Stimulated activated CD8-positive, alpha-beta memory T cell treated with anti-CD3 and anti-CD28 coated beads, Interleukin-4, amount 100 ng/mL, for 4 hours (primary cell): Measurements from ENCODE around the gene STK24.

Experiments used
- DNase-seq, 2 donors: peaks; one replicate each; pipeline ENCODE4 v3.0.0-alpha.2; 2020; ENCODE audit warnings: low read depth in 2 of 2, low spot score in 1 of 2

STK24 gene

DNA sequence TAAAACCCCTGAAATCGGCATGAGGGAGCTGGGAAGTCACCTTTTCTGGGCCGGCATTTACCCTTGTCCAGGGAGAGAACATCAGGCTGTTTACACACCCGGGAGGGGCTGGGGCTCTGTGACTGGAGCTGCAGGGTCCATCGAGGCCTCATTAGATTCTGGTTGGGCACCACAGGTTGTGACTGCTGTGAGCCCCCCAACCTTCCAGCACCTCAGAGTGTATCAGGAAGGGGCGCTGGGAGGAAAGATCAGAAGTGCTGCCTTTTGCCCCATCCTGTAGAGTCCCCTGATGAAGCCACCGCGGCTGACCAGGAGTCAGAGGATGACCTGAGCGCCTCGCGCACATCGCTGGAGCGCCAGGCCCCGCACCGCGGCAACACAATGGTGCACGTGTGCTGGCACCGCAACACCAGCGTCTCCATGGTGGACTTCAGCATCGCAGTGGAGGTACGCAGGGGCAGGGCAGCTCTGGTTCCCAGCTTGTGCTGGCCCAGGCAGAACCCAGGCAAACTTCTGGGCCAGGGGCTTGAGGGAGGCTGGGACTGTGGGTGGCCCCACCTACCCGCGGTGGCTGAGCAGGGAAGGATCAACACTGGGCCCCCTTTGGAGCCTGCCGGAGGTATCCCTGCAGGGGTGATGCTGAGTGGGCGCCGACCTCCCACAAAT, 136.4 kb downstream of the STK24 start:
- DNase-seq: no peak

GRCh38 chr13:98439896-98440295, 137.0 kb downstream of the STK24 start:
- DNase-seq: no peak

GRCh38 chr13:98439126-98439828, 137.6 kb downstream of the STK24 start:
- no peak for DNase-seq

DNA sequence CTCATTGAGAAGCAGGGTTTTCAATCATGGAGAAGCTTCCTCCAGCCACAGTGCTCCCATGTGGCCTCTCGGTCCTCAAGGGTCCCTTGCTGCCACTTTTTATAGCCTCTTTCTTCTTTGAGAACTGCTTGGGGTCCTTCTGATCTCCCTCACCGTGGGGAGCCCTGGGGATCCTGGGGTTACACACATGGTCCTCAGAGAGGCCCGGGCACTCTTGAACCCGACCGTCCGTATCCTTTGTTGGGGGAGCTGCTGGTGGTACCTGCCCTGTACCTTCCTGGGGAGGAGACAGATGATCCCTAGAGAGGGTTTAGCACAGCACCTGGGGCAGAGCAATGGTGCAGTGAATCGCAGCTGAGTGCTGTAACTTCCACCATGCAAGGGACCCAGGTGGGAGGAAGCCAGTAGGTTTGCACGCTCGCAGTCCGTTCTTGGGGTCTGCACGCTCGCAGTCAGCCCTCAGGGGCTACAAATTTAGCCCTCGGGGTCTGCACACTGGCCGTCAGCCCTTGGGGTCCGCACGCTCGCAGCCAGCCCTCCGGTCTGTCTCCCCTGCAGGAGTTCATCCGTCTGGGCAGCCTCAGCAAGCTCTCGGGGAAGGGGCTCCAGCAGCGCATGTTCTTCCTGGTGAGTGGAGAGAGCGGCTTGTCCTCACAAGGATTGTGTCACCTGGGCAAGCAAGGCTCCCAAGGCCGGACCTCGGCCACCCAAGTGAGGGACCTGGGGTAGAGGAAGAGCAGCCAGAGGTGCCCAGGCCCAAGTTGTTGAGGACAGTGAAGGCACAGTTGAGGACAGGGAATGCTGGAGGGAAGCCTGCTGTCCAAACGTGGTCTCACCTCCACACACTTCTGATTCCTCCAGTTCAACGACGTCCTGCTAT, 138.4 kb downstream of the STK24 start:
- DNase-seq: no peak

GRCh38 chr13:98436233-98436910, 140.5 kb downstream of the STK24 start:
- DNase-seq: no peak

GRCh38 chr13:98435376-98435775, 141.5 kb downstream of the STK24 start:
- DNase-seq: no peak

DNA sequence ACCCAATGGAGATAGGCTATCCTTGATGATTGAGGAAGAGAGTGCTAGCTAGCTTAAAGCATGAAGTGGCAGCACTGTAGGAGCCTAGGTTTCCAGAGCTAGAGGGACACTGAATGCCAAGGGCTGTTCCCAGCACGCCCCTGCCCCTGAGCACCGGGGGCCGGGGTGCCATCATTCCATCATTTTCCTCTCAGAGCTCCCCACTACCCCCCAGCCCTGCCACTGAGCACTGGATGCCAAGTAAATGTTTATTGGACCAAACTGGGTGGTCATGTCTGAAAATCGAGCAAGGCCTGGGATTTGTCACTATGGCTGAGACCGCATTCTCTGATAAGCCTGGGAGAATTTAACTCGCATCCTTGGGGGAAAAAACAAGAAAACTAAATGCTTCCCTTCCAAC, 142.8 kb downstream of the STK24 start:
- DNase-seq: no peak

GRCh38 chr13:98433654-98434053, 143.3 kb downstream of the STK24 start:
- DNase-seq: no peak

DNA sequence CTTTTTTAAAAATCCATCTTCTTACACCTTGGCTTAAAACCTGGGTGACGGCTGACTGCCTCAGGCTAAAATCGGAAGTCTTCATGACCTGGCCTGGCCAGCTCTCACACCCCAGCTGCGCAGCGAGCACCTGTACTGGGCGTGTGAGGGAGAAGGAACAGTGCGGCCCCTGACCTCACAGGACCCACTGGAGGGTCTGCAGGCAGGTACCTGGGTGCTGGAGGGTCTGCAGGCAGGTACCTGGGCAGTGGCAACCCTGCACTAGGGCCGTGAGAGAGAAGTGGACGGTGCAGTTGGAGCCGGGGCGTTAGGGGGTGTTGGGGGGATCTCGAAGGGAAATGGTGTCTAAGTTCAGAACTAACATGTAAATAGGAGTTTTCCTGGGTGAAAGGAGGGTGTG, 144.3 kb downstream of the STK24 start:
- DNase-seq: no peak

DNA sequence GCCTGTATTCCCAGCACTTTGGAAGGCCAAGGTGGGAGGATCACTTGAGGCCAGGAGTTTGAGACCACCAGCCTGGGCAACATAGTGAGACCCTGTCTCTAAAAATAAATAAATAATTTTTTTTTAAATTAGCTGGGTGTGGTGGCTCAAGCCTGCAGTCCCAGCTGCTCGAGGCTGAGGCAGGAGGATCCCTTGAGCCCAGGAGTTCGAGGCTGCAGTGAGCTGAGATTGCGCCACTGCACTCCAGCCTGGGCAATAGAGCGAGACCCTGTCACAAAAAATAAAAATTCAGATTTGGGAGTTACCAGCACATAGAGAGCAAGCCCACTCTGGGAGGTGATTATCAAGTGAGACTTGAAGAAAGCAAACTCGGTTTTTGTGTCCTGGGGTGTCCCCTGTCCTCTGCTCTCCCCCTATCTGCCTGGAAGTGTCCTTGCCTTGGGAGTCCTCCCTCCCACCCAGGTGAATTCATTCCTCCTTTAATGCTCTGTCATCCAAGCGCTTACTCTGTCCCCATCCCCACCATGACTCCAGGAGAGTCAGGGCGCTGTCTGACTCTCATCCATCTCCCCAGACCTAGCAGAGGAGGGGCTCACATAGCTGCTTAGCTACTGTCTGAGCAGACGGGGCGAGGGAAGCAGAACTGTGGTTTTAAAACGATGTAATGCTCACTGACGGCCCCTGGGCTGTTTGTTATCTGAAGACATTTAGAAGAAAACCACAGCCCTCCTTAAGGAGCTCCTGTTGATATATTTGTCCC, 146.8 kb downstream of the STK24 start:
- no peak for DNase-seq

- no peak for DNase-seq
Observed at GRCh38 chr13:98429531-98429930, 147.4 kb downstream of the STK24 start.

DNA sequence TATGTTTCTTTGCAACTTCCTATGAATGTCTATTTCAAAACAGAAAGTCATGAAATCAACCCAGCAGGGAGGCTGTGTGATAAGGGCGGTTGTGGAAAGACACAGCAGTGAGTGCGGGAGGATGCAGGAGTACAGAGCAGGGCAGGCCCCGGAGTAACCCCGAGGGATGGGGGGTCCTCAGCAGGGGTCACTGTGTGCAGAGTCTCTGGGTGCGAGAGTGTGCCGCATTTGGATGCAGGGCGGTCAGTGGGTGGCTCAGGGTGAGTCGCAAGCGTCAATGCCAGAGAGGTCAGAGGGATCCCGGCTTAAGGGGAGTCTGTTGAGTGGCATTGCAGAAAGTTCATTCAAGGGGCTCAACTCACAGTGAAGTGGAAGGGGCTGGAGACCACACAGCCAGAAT, 147.8 kb downstream of the STK24 start:
- DNase-seq: no peak

GRCh38 chr13:98428256-98428966, 148.5 kb downstream of the STK24 start:
- DNase-seq: no peak

DNA sequence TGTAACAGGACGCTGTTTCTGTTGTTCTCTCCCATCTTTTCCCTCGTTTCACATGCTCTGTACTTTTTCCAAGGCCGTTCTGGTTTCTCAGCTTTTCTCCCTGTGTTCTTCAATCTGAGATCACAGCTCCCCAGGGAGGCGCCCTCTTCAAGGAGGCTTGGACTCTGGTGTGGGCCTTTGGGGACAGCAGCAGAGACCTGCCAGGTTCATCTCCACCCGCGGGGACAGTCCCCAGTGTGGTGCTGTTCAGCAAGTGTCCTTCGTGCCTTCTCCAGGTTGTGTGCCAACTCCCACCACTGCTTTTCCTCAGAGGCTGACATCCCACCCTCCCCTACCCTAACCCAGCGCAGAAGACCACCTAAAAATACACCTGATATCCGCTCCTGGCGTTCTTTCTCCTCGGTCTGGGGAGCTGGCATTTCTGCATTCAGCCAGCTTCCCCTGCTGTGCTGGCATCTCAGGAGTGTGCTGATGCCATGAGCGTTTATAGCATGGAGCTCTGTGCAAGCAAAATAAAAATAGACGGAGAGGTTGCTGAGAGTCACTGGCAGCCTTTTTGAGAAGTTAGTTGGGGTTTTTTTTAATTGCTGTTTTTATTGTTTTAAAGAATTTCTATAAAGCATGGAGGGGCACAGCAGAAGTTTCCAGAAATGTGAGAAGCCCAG, 149.4 kb downstream of the STK24 start:
- no peak for DNase-seq

DNA sequence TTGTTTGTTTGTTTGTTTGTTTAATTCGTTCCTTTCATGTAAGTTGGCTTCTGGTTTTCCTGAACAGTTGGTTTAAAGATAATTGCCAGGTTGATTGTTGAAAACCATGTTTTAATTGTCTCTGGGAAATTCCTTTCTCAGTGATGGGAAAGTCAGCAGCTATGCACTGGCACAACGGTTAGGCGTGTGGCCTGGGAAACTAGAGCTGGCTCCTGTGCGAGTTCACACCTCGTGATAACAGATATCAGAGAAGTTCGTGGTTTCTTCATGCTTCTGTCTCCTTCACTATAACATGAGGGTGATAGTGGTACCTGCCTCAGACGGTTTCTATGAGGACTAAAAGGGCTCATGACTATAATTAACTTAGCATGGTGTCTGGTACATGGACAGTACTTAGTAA, 153.5 kb downstream of the STK24 start:
- no peak for DNase-seq

DNA sequence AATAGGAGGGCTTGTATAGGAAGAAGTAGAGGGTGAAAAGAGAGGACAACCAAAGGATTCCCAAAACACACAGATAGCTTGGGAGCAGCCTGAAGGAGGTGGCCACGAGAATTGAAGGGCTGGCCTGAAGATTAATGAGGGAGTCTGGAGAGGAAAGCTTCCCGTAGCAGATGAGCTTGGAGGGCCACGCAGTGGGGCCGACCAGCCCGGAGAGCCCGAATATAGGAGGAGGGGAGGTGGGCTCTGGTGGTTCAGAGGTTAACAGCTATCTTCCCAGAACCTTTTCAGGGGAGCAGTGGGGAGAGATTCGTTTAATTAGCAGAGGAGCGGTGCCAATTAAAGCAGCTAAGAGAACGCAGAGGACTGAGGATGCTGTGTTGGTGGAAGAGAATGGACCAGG, 154.9 kb downstream of the STK24 start:
- no peak for DNase-seq

- DNase-seq: no peak
Observed at GRCh38 chr13:98420554-98421175, 156.2 kb downstream of the STK24 start.

GRCh38 chr13:98419786-98420553, 156.9 kb downstream of the STK24 start:
- no peak for DNase-seq
